Measurements from ENCODE around the gene TSTD1.
"Not testable (repeated sequence)": the region's sequence is repeated elsewhere in the genome, so short reads cannot be mapped to it uniquely, and the experiment has no call there.

DNA sequence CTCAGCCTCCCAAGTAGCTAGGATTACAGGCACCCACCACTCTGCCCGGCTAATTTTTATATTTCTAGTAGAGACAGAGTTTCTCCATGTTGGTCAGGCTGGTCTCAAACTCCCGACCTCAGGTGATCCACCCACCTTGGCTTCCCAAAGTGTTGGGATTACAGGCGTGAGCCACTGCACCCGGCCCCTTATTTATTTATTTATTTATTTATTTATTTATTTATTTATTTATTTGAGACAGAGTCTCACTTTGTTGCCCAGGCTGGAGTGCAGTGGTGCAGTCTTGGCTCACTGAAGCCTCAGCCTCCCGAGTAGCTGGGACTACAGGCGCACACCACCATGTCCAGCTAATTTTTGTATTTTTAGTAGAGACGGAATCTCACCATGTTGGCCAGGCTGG is 26.9 kb upstream of the TSTD1 start:
- TF ChIP-seq CTCF, EP300, POLR2A, POLR2AphosphoS5 (IDR thresholded peaks at IDR 0.05): not testable (repeated sequence)
